ENCODE measurements around the gene TBC1D10A.
A peak's percentile ranks its signal among the peaks of the same experiment; 100 is the strongest.

TBC1D10A gene

GRCh38 chr22:30356449-30357235, 29.9 kb upstream of the TBC1D10A start, which contains the start of the genes CCDC157 and SF3A1 (continued):
- TF ChIP-seq REST (tag by site-specific recombination; IDR thresholded peaks at IDR 0.05) (no peak), ZNF670 (tag by site-specific recombination; IDR thresholded peaks at IDR 0.05; ENCODE audit: low read depth) (no peak), ZNF658 (tag by site-specific recombination; IDR thresholded peaks at IDR 0.05) (no peak), PRDM6 (tag by site-specific recombination; IDR thresholded peaks at IDR 0.05) (no peak), AEBP2 (tag by site-specific recombination; IDR thresholded peaks at IDR 0.05; ENCODE audit: borderline replicate concordance) (no peak), PATZ1 (tag by site-specific recombination; IDR thresholded peaks at IDR 0.05) (peak; percentile 58; the same call in 1 of the 2 replicates), ZNF10 (tag by site-specific recombination; IDR thresholded peaks at IDR 0.05) (no peak), ZNF23 (tag by site-specific recombination; IDR thresholded peaks at IDR 0.05; ENCODE audit: borderline replicate concordance) (no peak), ZNF521 (tag by site-specific recombination; IDR thresholded peaks at IDR 0.05) (no peak), SP3 (tag by site-specific recombination; IDR thresholded peaks at IDR 0.05) (peak; percentile 78), ZNF513 (tag by site-specific recombination; IDR thresholded peaks at IDR 0.05) (no peak), KLF10 (tag by site-specific recombination; IDR thresholded peaks at IDR 0.05) (peak; percentile 60; the same call in 1 of the 2 replicates), RBAK (tag by site-specific recombination; IDR thresholded peaks at IDR 0.05) (no peak), GLIS2 (tag by site-specific recombination; IDR thresholded peaks at IDR 0.05) (no peak), ZNF76 (tag by site-specific recombination; IDR thresholded peaks at IDR 0.05; ENCODE audit: borderline replicate concordance, low read depth) (peak; percentile 90), ATF2 (tag by site-specific recombination; IDR thresholded peaks at IDR 0.05; ENCODE audit: low read depth) (no peak), ZIC2 (tag by site-specific recombination; IDR thresholded peaks at IDR 0.05) (0 out of 2 replicates have a peak, but pooled peaks have one; percentile 16), ZNF548 (tag by site-specific recombination; IDR thresholded peaks at IDR 0.05) (no peak), OVOL3 (tag by site-specific recombination; IDR thresholded peaks at IDR 0.05) (peak; percentile 74), KLF9 (tag by site-specific recombination; IDR thresholded peaks at IDR 0.05; ENCODE audit: low read depth) (peak; percentile 72), INSM2 (tag by site-specific recombination; IDR thresholded peaks at IDR 0.05) (0 out of 2 replicates have a peak, but pooled peaks have one; percentile 11), ZNF501 (tag by site-specific recombination; IDR thresholded peaks at IDR 0.05) (peak; percentile 66; the same call in 1 of the 2 replicates), ZNF248 (tag by site-specific recombination; IDR thresholded peaks at IDR 0.05) (no peak), ZNF433 (tag by site-specific recombination; IDR thresholded peaks at IDR 0.05; ENCODE audit: low read depth) (no peak)
